Ovary (tissue), 3 donors: Measurements from ENCODE around the gene MAP3K19.
"Not testable (repeated sequence)": the region's sequence is repeated elsewhere in the genome, so short reads cannot be mapped to it uniquely, and the experiment has no call there.

Source experiments
- POLR2A ChIP-seq: fragments of 450-650 bp; IDR thresholded peaks from one replicate; pipeline ENCODE4 v1.6.1; 2017; ENCODE audit warnings: antibody characterized with exemption, mild to moderate bottlenecking, moderate library complexity
- TF ChIP-seq, protein P1 (sequence below), 3 donors: fragments of 450-650 bp in 2 of 3; fragments of 200-600 bp in 1 of 3; IDR thresholded peaks; one replicate each; pipeline versions ENCODE4 v1.5.1 to v1.8.0; 2016 to 2022; ENCODE audit warnings: antibody characterized with exemption in 3 of 3, mild to moderate bottlenecking in 1 of 3
- donor health status: DM: no; HTN: no; CAD: no.

DNA sequence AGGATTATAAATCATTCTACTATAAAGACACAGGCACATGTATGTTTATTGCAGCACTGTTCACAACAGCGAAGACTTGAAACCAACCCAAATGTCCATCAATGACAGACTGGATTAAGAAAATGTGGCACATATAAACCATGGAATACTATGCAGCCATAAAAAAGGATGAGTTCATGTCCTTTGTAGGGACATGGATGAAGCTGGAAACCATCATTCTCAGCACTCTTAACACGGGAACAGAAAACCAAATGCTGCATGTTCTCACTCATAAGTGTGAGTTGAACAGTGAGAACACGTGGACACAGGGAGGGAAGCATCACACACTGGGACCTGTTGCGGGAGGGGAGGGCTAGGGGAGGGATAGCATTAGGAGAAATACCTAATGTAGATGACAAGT lies 42.4 kb upstream of the MAP3K19 start:
- not testable (repeated sequence) for TF ChIP-seq POLR2A
- TF ChIP-seq, protein P1, sequence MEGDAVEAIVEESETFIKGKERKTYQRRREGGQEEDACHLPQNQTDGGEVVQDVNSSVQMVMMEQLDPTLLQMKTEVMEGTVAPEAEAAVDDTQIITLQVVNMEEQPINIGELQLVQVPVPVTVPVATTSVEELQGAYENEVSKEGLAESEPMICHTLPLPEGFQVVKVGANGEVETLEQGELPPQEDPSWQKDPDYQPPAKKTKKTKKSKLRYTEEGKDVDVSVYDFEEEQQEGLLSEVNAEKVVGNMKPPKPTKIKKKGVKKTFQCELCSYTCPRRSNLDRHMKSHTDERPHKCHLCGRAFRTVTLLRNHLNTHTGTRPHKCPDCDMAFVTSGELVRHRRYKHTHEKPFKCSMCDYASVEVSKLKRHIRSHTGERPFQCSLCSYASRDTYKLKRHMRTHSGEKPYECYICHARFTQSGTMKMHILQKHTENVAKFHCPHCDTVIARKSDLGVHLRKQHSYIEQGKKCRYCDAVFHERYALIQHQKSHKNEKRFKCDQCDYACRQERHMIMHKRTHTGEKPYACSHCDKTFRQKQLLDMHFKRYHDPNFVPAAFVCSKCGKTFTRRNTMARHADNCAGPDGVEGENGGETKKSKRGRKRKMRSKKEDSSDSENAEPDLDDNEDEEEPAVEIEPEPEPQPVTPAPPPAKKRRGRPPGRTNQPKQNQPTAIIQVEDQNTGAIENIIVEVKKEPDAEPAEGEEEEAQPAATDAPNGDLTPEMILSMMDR (IDR thresholded peaks at IDR 0.05), result not testable (repeated sequence)
